Large intestine (tissue), 3 donors: ENCODE results near the gene LRRC8D. TPM values are rescaled to one million over a fixed set of nuclear protein-coding genes. Genes with fewer than 3 reads are reported as not detected.

ENCODE experiments used
- DNase-seq, 2 donors: peaks; one replicate each; pipeline versions ENCODE4 v3.0.0 to v3.0.0-alpha.2; 2013
- H3K27ac ChIP-seq: one replicate; pipeline ENCODE4 v1.5.1; 2013; ENCODE audit warnings: low read length
- H3K27me3 ChIP-seq: 2 replicates; pipeline ENCODE4 v1.6.1; 2013; ENCODE audit warnings: low read length; ENCODE audit not compliant: control insufficient read depth, insufficient read depth
- H3K36me3 ChIP-seq: 2 replicates; pipeline ENCODE4 v1.6.1; 2013; ENCODE audit warnings: low read length; ENCODE audit not compliant: control insufficient read depth, insufficient read depth
- H3K4me1 ChIP-seq: one replicate; pipeline ENCODE4 v1.6.1; 2013; ENCODE audit warnings: low read length; ENCODE audit not compliant: control insufficient read depth, insufficient read depth
- H3K4me3 ChIP-seq: one replicate; pipeline ENCODE4 v1.5.1; 2013; ENCODE audit warnings: low read length
- H3K9me3 ChIP-seq: one replicate; pipeline ENCODE4 v1.6.1; 2013; ENCODE audit warnings: mild to moderate bottlenecking, low read depth, low read length, moderate library complexity; ENCODE audit not compliant: control insufficient read depth
- WGBS: methylation state at CpG from one replicate; pipeline ENCODE4 v1.1.5; 2013; ENCODE audit warnings: low lambda C conversion rate; ENCODE audit not compliant: insufficient coverage; 5-methylcytosine and 5-hydroxymethylcytosine counted together
- polyA plus RNA-seq: library from polyadenylated mRNA; unstranded; fragments of 120-200 nt; gene quantifications from one replicate; pipeline ENCODE4 v1.2.1, GENCODE V29; 2013

The LRRC8D gene
- polyA plus RNA-seq, 1 donor: 33.3 TPM

- no peak overlapping the region for H3K27ac ChIP-seq
- no peaks in the 10 kb centered on the region for H3K4me1 ChIP-seq
- 0% methylated on average over 2 of the region's 4 CpGs for WGBS
- peak; percentile 70 to 80 for DNase-seq
- H3K27me3 ChIP-seq: no peaks in the 10 kb centered on the region
- H3K9me3 ChIP-seq: no peaks in the 10 kb centered on the region
- no peak overlapping the region for H3K4me3 ChIP-seq
- H3K36me3 ChIP-seq: no peaks in the 10 kb centered on the region
Measured at GRCh38 chr1:89804642-89805237, 16.1 kb upstream of the LRRC8D start.

GRCh38 chr1:89806616-89807015 lies 14.2 kb upstream of the LRRC8D start:
- no peak for DNase-seq
- no CpG with 5 or more reads among the region's 3 CpGs for WGBS
- Histone ChIP-seq H3K36me3 (no peaks in the 10 kb centered on the region), H3K9me3 (no peaks in the 10 kb centered on the region), H3K27ac (no peak overlapping the region), H3K4me3 (no peak overlapping the region), H3K4me1 (no peaks in the 10 kb centered on the region), H3K27me3 (no peaks in the 10 kb centered on the region)

- H3K9me3 ChIP-seq: no peaks in the 10 kb centered on the region
- WGBS: no CpG with 5 or more reads among the region's 2 CpGs
- no peaks in the 10 kb centered on the region for H3K36me3 ChIP-seq
- H3K4me3 ChIP-seq: no peak overlapping the region
- no peak for DNase-seq
- H3K27me3 ChIP-seq: no peaks in the 10 kb centered on the region
- H3K27ac ChIP-seq: no peak overlapping the region
- no peaks in the 10 kb centered on the region for H3K4me1 ChIP-seq
Measured at GRCh38 chr1:89807503-89807902, 13.3 kb upstream of the LRRC8D start.

- no peak overlapping the region for H3K27ac ChIP-seq
- no peaks in the 10 kb centered on the region for H3K27me3 ChIP-seq
- no peak for DNase-seq
- WGBS: no CpG with 5 or more reads among the region's 1 CpG
- H3K4me3 ChIP-seq: no peak overlapping the region
- H3K4me1 ChIP-seq: no peaks in the 10 kb centered on the region
- no peaks in the 10 kb centered on the region for H3K9me3 ChIP-seq
- H3K36me3 ChIP-seq: no peaks in the 10 kb centered on the region
Measured at GRCh38 chr1:89807983-89808382, 12.8 kb upstream of the LRRC8D start.

GRCh38 chr1:89808441-89809117 lies 12.3 kb upstream of the LRRC8D start:
- H3K27me3 ChIP-seq: no peaks in the 10 kb centered on the region

GRCh38 chr1:89809556-89809955 lies 11.3 kb upstream of the LRRC8D start:
- H3K27ac ChIP-seq: no peak overlapping the region
- no peaks in the 10 kb centered on the region for H3K9me3 ChIP-seq
- H3K27me3 ChIP-seq: no peaks in the 10 kb centered on the region
- H3K4me1 ChIP-seq: no peaks in the 10 kb centered on the region
- no peaks in the 10 kb centered on the region for H3K36me3 ChIP-seq
- WGBS: 60% methylated on average over 1 of the region's 3 CpGs
- DNase-seq: no peak
- H3K4me3 ChIP-seq: no peak overlapping the region

More at GRCh38 chr1:89808441-89809117, 12.3 kb upstream of the LRRC8D start:
- H3K4me3 ChIP-seq: no peak overlapping the region
- WGBS: 30% methylated on average over 2 of the region's 5 CpGs
- no peaks in the 10 kb centered on the region for H3K4me1 ChIP-seq
- no peak for DNase-seq
- H3K27ac ChIP-seq: no peak overlapping the region
- no peaks in the 10 kb centered on the region for H3K36me3 ChIP-seq
- H3K9me3 ChIP-seq: no peaks in the 10 kb centered on the region

- Histone ChIP-seq H3K9me3 (no peaks in the 10 kb centered on the region), H3K27ac (no peak overlapping the region), H3K36me3 (no peaks in the 10 kb centered on the region), H3K4me1 (no peaks in the 10 kb centered on the region), H3K4me3 (no peak overlapping the region), H3K27me3 (no peaks in the 10 kb centered on the region)
- WGBS: no CpG with 5 or more reads among the region's 1 CpG
- DNase-seq: no peak
Measured at GRCh38 chr1:89810302-89810701, 10.5 kb upstream of the LRRC8D start.

- 100% methylated on average over 1 of the region's 1 CpG for WGBS
Measured at GRCh38 chr1:89810880-89811279, 10.0 kb upstream of the LRRC8D start.

GRCh38 chr1:89812992-89813391 lies 7.8 kb upstream of the LRRC8D start:
- Histone ChIP-seq H3K9me3 (no peaks in the 10 kb centered on the region), H3K4me1 (no peaks in the 10 kb centered on the region), H3K4me3 (no peak overlapping the region), H3K27me3 (no peaks in the 10 kb centered on the region), H3K27ac (no peak overlapping the region), H3K36me3 (no peaks in the 10 kb centered on the region)
- DNase-seq: no peak
- WGBS: no CpG with 5 or more reads among the region's 1 CpG

More at GRCh38 chr1:89810880-89811279, 10.0 kb upstream of the LRRC8D start:
- Histone ChIP-seq H3K9me3 (no peaks in the 10 kb centered on the region), H3K27ac (no peak overlapping the region), H3K27me3 (no peaks in the 10 kb centered on the region), H3K36me3 (no peaks in the 10 kb centered on the region), H3K4me3 (no peak overlapping the region), H3K4me1 (no peaks in the 10 kb centered on the region)
- DNase-seq: no peak

GRCh38 chr1:89815040-89815439 lies 5.8 kb upstream of the LRRC8D start:
- Histone ChIP-seq H3K4me1 (no peaks in the 10 kb centered on the region), H3K27ac (no peak overlapping the region), H3K36me3 (no peaks in the 10 kb centered on the region), H3K9me3 (no peaks in the 10 kb centered on the region), H3K4me3 (no peak overlapping the region), H3K27me3 (no peaks in the 10 kb centered on the region)
- no peak for DNase-seq
- WGBS: no CpG with 5 or more reads among the region's 1 CpG

- H3K4me1 ChIP-seq: no peaks in the 10 kb centered on the region
- no peak overlapping the region for H3K4me3 ChIP-seq
- 100% methylated on average over 1 of the region's 5 CpGs for WGBS
- H3K36me3 ChIP-seq: no peaks in the 10 kb centered on the region
- no peak for DNase-seq
- H3K27me3 ChIP-seq: no peaks in the 10 kb centered on the region
- H3K27ac ChIP-seq: no peak overlapping the region
- H3K9me3 ChIP-seq: no peaks in the 10 kb centered on the region
Measured at GRCh38 chr1:89815611-89816010, 5.2 kb upstream of the LRRC8D start.
